Left hindlimb (tissue), 1 donor: ENCODE data around the gene PRDM16.
"Not testable (repeated sequence)": the region's sequence is repeated elsewhere in the genome, so short reads cannot be mapped to it uniquely, and the experiment has no call there.

Source experiments
- DNase-seq: peaks from one replicate; pipeline ENCODE4 v3.0.0-alpha.2; 2018

Gene PRDM16

GRCh38 chr1:3084154-3084553 is 15.2 kb downstream of the PRDM16 start:
- no peak for DNase-seq

- DNase-seq = no peak
These were observed 15.7 kb downstream of the PRDM16 start for GRCh38 chr1:3084726-3085125.

GRCh38 chr1:3085721-3086120 is 16.7 kb downstream of the PRDM16 start:
- no peak for DNase-seq

- no peak for DNase-seq
These were observed 17.4 kb downstream of the PRDM16 start for GRCh38 chr1:3086272-3086974.

GRCh38 chr1:3087049-3087448 is 18.0 kb downstream of the PRDM16 start:
- DNase-seq = no peak

GRCh38 chr1:3087946-3088668 is 19.1 kb downstream of the PRDM16 start:
- not testable (repeated sequence) for DNase-seq

GRCh38 chr1:3089490-3089889 is 20.5 kb downstream of the PRDM16 start:
- DNase-seq = no peak

- no peak for DNase-seq
These were observed 22.3 kb downstream of the PRDM16 start for GRCh38 chr1:3091334-3091733.

- no peak for DNase-seq
These were observed 23.5 kb downstream of the PRDM16 start for GRCh38 chr1:3092530-3092929.

- DNase-seq = no peak
These were observed 25.1 kb downstream of the PRDM16 start for GRCh38 chr1:3093898-3094626.

GRCh38 chr1:3094863-3095780 is 26.1 kb downstream of the PRDM16 start:
- DNase-seq = no peak

GRCh38 chr1:3096345-3096744 is 27.3 kb downstream of the PRDM16 start:
- DNase-seq = no peak

- DNase-seq = no peak
These were observed 28.2 kb downstream of the PRDM16 start for GRCh38 chr1:3097231-3097630.

GRCh38 chr1:3097861-3098260 is 28.9 kb downstream of the PRDM16 start:
- no peak for DNase-seq

GRCh38 chr1:3099861-3100260 is 30.9 kb downstream of the PRDM16 start:
- no peak for DNase-seq

GRCh38 chr1:3101124-3101939 is 32.3 kb downstream of the PRDM16 start:
- no peak for DNase-seq

GRCh38 chr1:3102641-3103040 is 33.6 kb downstream of the PRDM16 start:
- no peak for DNase-seq

- no peak for DNase-seq
These were observed 35.1 kb downstream of the PRDM16 start for GRCh38 chr1:3103967-3104677.

- no peak for DNase-seq
These were observed 36.3 kb downstream of the PRDM16 start for GRCh38 chr1:3105167-3105863.

- DNase-seq = no peak
These were observed 37.2 kb downstream of the PRDM16 start for GRCh38 chr1:3106216-3106615.

GRCh38 chr1:3107201-3107600 is 38.2 kb downstream of the PRDM16 start:
- no peak for DNase-seq
